ELR (cell line): ENCODE results near the gene GARIN5A.
"Not testable (repeated sequence)": the region's sequence is repeated elsewhere in the genome, so short reads cannot be mapped to it uniquely, and the experiment has no call there.

ENCODE experiments used
- DNase-seq: peaks from one replicate; pipeline ENCODE4 v3.0.0-alpha.2; 2015; ENCODE audit warnings: low read depth

Gene GARIN5A

GRCh38 chr19:50465000-50465399 lies 11.6 kb downstream of the GARIN5A start:
- DNase-seq: no peak

DNA sequence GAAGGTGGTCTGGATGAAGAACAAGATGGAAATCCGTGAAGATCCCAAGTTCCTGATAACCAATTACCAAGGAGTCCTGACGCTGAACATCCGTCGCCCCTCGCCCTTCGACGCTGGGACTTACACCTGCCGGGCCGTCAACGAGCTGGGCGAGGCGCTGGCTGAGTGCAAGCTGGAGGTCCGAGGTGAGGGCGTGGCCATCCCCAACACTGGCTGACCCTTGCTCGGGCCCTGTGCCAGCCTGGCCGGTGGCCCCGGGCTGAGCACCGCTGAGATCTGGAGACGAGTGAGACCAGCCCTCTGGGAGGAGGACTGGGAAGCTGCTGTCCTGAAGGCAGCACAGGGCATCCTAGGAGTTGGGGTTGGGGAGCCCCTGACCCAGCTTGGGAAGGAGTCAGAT lies 12.3 kb downstream of the GARIN5A start:
- DNase-seq: no peak

- DNase-seq: no peak
Observed at GRCh38 chr19:50462970-50463369, 13.7 kb downstream of the GARIN5A start.

DNA sequence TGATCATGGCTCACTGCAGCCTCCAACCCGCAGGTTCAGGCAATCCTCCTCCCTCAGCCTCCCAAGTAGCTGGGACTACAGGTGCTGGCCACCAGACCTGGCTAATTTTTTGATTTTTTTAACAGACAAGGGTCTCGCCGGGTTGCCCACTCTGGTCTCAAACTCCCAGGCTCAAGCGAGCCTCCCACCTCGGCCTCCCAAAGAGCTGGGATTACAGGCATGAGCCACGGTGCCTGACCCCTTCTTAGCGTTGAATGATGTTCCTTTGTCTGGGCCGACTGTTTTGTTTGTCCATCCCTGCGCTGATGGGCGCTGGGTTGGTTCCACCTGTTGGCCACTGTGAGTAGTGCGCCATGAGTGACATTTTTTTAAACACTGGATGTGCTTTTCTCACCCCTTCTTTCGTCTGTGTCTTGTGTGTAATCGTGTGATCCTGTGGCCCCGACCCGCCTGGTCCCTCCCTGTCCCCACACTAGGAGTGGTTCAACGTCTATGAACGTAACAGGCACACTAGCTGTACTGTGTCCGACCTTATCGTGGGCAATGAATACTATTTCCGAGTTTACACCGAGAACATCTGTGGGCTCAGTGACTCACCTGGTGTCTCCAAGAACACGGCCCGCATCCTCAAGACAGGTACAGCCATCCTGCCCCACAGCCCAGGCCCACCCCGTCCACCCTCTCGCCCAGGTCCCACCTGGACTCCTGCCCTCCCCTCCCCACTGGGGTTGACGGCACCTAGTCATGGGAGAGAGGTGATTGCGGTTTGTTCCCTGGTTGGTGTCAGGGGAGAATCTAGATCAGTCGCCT lies 15.4 kb downstream of the GARIN5A start:
- DNase-seq: peak; percentile 70

- peak; percentile 57 for DNase-seq
Observed at GRCh38 chr19:50460161-50460765, 16.4 kb downstream of the GARIN5A start.

DNA sequence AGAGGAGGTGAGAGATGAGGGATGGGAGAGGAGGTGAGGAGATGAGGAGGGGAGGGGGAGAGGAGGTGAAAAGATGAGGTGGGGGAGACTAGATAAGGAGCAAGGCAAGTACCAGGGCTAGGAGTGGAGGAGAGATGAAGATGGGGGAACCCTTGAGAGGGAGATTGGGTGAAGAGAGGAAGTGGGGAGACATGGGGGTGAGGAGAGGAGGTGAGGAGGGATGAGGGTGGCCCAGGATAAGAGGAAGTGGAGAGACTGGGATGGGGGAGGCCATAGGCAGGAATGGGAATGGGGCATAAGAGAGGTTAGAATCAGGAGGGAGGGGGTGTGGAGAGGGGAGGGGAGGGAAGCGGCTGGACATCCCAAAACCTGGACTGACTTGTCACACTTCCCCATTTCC lies 17.0 kb downstream of the GARIN5A start:
- no peak for DNase-seq

GRCh38 chr19:50459067-50459456 lies 17.6 kb downstream of the GARIN5A start:
- DNase-seq: no peak

- DNase-seq: no peak
Observed at GRCh38 chr19:50458396-50459066, 18.1 kb downstream of the GARIN5A start.

- DNase-seq: no peak
Observed at GRCh38 chr19:50457300-50457699, 19.3 kb downstream of the GARIN5A start.

DNA sequence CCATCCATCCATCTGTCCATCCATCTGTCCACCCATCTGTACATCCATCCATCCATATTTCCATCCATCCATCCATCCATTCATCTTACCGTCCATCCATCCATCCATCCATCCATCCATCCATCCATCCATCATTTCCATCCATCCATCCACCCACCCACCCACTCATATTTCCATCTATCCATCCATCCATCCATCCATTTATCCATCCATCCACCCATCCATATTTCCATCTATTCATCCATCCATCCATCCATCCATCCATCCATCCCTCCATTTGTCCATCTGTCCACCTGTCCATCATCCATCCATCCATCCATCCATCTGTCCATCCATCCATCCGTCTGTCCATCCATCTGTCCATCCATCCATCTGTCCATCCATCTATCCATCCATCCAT lies 20.7 kb downstream of the GARIN5A start:
- no peak for DNase-seq

DNA sequence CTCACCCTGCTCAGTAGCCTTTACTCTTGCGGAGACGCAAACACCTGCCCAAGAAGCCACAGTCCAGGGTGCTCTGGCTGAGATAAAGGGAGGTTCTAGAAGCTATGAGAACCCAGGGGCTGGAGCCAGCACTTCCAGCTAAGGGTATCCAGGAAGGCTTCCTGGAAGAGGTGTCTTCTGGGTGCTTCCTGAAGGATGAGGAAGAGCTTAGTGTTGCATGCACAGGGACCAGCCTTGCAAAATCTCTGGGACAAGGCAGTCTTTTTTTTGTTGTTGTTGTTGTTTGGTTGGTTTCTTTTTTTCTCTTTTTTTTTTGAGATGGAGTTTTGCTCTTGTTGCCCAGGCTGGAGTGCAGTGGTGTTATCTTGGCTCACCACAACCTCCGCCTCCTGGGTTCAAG lies 23.4 kb downstream of the GARIN5A start:
- DNase-seq: no peak

GRCh38 chr19:50451223-50451534 lies 25.5 kb downstream of the GARIN5A start:
- DNase-seq: no peak

GRCh38 chr19:50450369-50451222 lies 26.1 kb downstream of the GARIN5A start:
- no peak for DNase-seq

GRCh38 chr19:50449236-50449899 lies 27.3 kb downstream of the GARIN5A start:
- peak; percentile 9 for DNase-seq

GRCh38 chr19:50447750-50448149 lies 28.9 kb downstream of the GARIN5A start:
- no peak for DNase-seq

DNA sequence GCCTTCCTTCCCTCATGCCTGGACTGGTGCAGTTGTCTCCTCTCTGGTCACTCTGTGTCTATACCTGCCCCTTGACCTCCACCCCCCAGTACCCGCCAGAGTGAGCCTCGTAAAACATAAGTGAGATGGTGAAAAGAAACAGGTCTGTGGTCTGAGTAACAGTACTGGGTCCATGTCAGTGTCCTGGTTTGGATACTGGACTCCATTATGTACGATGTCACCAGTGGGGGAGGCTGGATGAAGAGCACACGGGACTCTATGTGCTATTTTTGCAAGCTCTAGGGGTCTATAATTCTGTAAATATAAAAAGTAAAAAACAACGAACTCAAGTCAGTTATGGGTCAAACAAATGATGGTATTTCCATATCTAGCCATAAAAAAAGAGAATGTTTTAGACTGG lies 29.6 kb downstream of the GARIN5A start:
- DNase-seq: no peak

GRCh38 chr19:50444059-50444458 lies 32.6 kb downstream of the GARIN5A start:
- no peak for DNase-seq

DNA sequence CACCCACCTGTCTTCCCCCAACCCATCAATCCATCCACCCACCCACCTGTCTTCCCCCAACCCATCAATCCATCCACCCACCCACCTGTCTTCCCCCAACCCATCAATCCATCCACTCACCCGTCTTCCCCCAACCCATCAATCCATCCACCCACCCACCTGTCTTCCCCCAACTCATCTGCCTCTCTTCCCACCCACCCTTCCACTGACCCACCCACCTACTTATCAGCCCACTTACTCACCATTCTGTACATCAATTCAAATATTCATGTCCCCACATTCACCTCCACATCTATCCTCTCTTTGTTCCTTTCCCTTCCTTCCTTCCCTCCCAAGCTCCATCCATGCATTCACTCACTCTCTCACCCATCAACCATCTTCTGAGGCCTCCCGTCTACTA lies 37.5 kb downstream of the GARIN5A start:
- DNase-seq: not testable (repeated sequence)

- DNase-seq: no peak
Observed at GRCh38 chr19:50437862-50438449, 38.7 kb downstream of the GARIN5A start.

GRCh38 chr19:50435627-50436026 lies 41.0 kb downstream of the GARIN5A start:
- no peak for DNase-seq

DNA sequence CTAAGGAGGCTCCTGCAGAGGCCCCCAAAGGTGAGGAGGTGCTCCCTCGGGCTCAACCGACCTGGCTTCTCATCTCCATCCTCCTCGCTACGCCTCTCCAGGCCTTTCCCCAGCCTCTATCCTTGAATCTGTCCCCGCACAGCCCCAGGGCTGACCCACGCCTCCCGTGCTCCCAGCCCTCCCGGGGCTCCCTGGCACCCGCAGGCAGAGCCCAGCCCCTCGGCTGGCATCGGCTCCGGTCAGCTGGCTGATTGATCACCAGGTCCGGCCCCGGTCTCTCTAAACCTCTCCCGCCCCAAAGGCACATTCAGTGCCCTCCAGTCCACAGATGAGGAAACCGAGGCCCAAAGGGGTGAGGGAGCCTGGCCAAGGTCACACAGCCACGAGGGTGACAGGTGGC lies 41.4 kb downstream of the GARIN5A start:
- no peak for DNase-seq

DNA sequence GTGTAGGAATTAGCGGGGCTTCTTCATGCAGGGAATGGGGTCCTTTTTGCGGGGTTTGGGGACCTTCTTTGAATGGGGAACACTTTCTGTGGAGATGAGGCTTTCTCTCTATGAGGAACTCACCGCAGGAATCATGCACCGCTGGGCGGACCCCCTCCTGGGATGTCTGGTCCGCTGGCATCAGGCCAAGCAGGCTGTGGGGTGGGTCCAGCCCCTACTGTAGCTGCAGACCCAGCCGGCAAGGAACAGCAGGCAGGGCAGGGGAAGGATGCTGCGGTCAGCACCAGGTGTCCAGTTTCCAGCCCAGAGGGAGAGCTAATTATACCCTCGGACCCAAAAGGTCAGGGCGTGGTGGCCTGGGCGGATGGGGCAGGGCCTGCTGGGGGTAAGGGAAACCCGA lies 42.1 kb downstream of the GARIN5A start:
- DNase-seq: no peak
